Stimulated activated CD8-positive, alpha-beta memory T cell treated with anti-CD3 and anti-CD28 coated beads, Interleukin-15, amount 100 ng/mL, for 1 hour (primary cell): ENCODE data around the gene PIAS4.
"Not testable (repeated sequence)": the region's sequence is repeated elsewhere in the genome, so short reads cannot be mapped to it uniquely, and the experiment has no call there.

Experiments used
- DNase-seq: peaks from one replicate; pipeline ENCODE4 v3.0.0-alpha.2; 2020; ENCODE audit warnings: low read depth

PIAS4 gene

GRCh38 chr19:3998667-3999412, 8.7 kb upstream of the PIAS4 start:
- DNase-seq, result not testable (repeated sequence)

GRCh38 chr19:4000798-4001197, 6.7 kb upstream of the PIAS4 start:
- DNase-seq, result not testable (repeated sequence)

- not testable (repeated sequence) for DNase-seq
Observed at GRCh38 chr19:4005436-4005835, 2.1 kb upstream of the PIAS4 start.

- no peak for DNase-seq
Observed at GRCh38 chr19:4007836-4008539, 452 bp downstream of the PIAS4 start.

- no peak for DNase-seq
Observed at GRCh38 chr19:4009990-4010807, 2.7 kb downstream of the PIAS4 start.

GRCh38 chr19:4010808-4011110, 3.2 kb downstream of the PIAS4 start:
- no peak for DNase-seq

GRCh38 chr19:4011430-4011829, 3.9 kb downstream of the PIAS4 start:
- not testable (repeated sequence) for DNase-seq

- DNase-seq, result no peak
Observed at GRCh38 chr19:4012092-4012974, 4.8 kb downstream of the PIAS4 start.

- DNase-seq, result no peak
Observed at GRCh38 chr19:4012975-4013634, 5.6 kb downstream of the PIAS4 start.

GRCh38 chr19:4013886-4014540, 6.5 kb downstream of the PIAS4 start:
- no peak for DNase-seq

- no peak for DNase-seq
Observed at GRCh38 chr19:4014541-4015491, 7.3 kb downstream of the PIAS4 start.

GRCh38 chr19:4015705-4016402, 8.3 kb downstream of the PIAS4 start:
- no peak for DNase-seq

- no peak for DNase-seq
Observed at GRCh38 chr19:4016486-4016885, 8.9 kb downstream of the PIAS4 start.

GRCh38 chr19:4016903-4017638, 9.5 kb downstream of the PIAS4 start:
- DNase-seq, result no peak

- no peak for DNase-seq
Observed at GRCh38 chr19:4018140-4018613, 10.6 kb downstream of the PIAS4 start.

GRCh38 chr19:4018775-4019504, 11.4 kb downstream of the PIAS4 start:
- no peak for DNase-seq

GRCh38 chr19:4019578-4019977, 12.0 kb downstream of the PIAS4 start:
- DNase-seq, result no peak
